RWPE1 (cell line): ENCODE data around the gene ACSS3.
"Not testable (repeated sequence)": the region's sequence is repeated elsewhere in the genome, so short reads cannot be mapped to it uniquely, and the experiment has no call there.

Source experiments
- CTCF ChIA-PET: fragments of 350-600 bp; sonication (Branson Sonifier 250); formaldehyde crosslinking; extraction: SDS; loops from one replicate; lab custom pipeline; 2021; lab: Yijun Ruan, JAX
- POLR2A ChIA-PET: fragments of 400-600 bp; formaldehyde crosslinking; extraction: SDS; loops from one replicate; lab custom pipeline; 2020; ENCODE audit warnings: antibody characterized with exemption; ENCODE audit not compliant: low non-redundant PET; lab: Yijun Ruan, JAX
- DNase-seq: peaks from one replicate; pipeline ENCODE4 v3.0.0; 2012; ENCODE audit warnings: low spot score
- H3K27ac ChIP-seq: fragments of 450-650 bp; 2 replicates; pipeline ENCODE4 v1.5.1; 2017
- CTCF ChIP-seq: fragments of 450-650 bp; conservative IDR thresholded peaks from 2 replicates; pipeline ENCODE4 v1.5.1; 2017; ENCODE audit warnings: low read depth, mild to moderate bottlenecking

ACSS3 gene

GRCh38 chr12:81170072-81170471, 92.2 kb downstream of the ACSS3 start:
- no peak overlapping the region for H3K27ac ChIP-seq
- ChIA-PET POLR2A (no interaction called here), CTCF (no interaction called here)
- no peak for TF ChIP-seq CTCF
- peak; percentile 3 for DNase-seq

- ChIA-PET POLR2A (no interaction called here), CTCF (no interaction called here)
- H3K27ac ChIP-seq = no peak overlapping the region
- no peak for TF ChIP-seq CTCF
- DNase-seq = no peak
Observed at GRCh38 chr12:81172851-81173250, 95.0 kb downstream of the ACSS3 start.

- DNase-seq = no peak
- no peak for TF ChIP-seq CTCF
- POLR2A ChIA-PET = no interaction called here
- no peak overlapping the region for H3K27ac ChIP-seq
- CTCF ChIA-PET = no interaction called here
Observed at GRCh38 chr12:81174664-81175063, 96.8 kb downstream of the ACSS3 start.

GRCh38 chr12:81176796-81177195, 98.9 kb downstream of the ACSS3 start:
- no peak overlapping the region for H3K27ac ChIP-seq
- ChIA-PET CTCF (no interaction called here), POLR2A (no interaction called here)
- no peak for DNase-seq
- no peak for TF ChIP-seq CTCF

- TF ChIP-seq CTCF = no peak
- H3K27ac ChIP-seq = no peak overlapping the region
- ChIA-PET POLR2A (no interaction called here), CTCF (interaction anchor here (0.6 kb wide), 1 partner anchor 79 kb away, joined by 4 read pairs; no protein-coding TSS in a partner anchor)
- DNase-seq = no peak
Observed at GRCh38 chr12:81181691-81182090, 103.8 kb downstream of the ACSS3 start.

GRCh38 chr12:81187686-81188085, 109.8 kb downstream of the ACSS3 start:
- ChIA-PET CTCF (no interaction called here), POLR2A (no interaction called here)
- no peak for TF ChIP-seq CTCF
- no peak overlapping the region for H3K27ac ChIP-seq
- peak; percentile 9 for DNase-seq

GRCh38 chr12:81196595-81196994, 118.7 kb downstream of the ACSS3 start:
- TF ChIP-seq CTCF = no peak
- no peak for DNase-seq
- ChIA-PET POLR2A (no interaction called here), CTCF (no interaction called here)
- no peak overlapping the region for H3K27ac ChIP-seq

- POLR2A ChIA-PET, CTCF ChIA-PET, H3K27ac ChIP-seq, DNase-seq: not testable (repeated sequence)
Observed at GRCh38 chr12:81200561-81200960, 122.7 kb downstream of the ACSS3 start.
